GM21526 (cell line): ENCODE measurements around the gene PEX26.
"Not testable (repeated sequence)": the region's sequence is repeated elsewhere in the genome, so short reads cannot be mapped to it uniquely, and the experiment has no call there.

Experiments
- ATAC-seq: cut with Tn5 transposase; IDR thresholded peaks from one replicate; pipeline ENCODE4 v1.9.1; 2021; ENCODE audit warnings: moderate library complexity; ENCODE audit not compliant: unreplicated experiment, low FRiP score

Gene PEX26

DNA sequence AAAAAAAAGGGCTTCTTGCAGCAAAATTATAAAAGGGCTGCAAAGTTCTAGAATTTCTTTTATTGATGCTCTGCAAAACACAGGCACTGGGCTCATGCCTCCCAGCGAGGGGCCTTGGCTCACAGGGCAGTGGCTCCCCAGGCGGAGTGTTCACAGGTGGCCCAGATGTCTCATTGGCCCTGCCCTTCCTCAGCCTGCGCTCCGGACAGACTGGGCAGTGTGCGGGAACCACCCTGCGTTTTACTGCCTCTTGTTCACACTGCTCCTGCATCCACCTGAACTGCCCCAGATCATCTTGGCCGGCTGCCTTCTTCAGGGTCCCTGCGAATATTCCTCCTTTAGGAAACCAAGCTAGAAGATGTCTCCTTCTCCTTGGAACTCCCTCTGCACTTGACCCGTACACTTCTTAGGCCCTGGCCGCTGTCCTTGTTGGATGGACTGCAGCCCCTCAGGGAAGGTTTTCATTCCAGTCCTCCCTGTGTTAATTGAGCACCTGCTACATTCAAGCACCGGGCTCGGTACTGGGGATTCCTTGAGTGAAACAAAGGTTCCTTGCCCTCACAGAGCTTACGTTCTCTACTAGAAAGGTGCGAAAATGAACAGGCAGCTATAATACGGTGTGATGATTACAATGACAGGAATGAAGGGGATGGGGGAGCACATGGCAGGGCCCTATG is 37.3 kb downstream of the PEX26 start:
- ATAC-seq: no peak

DNA sequence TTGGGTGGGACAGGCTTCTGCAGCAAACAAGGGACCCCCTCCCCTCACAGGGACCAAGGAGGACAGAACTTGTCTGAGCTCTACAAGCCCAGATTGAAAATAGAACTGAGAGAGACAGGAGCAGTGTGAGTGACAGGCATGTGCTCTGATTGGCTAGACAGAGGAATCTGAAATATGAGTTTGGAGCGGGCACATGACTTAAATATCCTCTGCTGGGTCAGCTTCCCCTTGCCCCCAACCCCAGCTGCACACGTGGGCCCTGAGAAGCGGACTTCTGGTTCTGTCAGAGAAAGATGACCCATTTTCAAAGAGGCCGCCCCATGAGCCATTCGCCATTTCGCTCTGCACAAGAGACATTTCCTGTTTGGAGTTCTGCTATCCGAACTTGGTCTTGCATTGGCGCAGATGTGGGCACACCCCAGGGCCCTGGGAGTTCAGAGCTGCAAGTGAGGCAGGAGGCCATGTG is 38.1 kb downstream of the PEX26 start:
- ATAC-seq: no peak

DNA sequence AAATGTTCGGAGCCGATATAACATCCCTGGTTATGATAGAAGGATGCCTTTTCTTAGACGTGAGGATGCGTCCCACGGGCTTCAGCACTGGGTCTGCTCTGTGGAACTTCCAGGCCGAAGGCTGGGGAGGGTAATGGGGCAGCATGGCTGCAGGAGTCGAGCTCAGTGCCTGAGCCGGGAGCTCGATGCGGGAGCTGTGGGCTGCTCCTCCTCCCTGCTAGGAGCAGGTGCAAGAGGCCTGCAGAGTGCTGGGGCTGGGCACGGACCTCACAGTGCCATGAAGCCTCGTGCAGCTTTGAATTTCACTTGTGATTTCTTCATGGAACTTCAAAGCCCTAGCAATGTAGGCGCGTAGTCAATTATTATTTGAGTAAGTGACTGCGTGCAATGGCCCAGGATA is 38.8 kb downstream of the PEX26 start:
- no peak for ATAC-seq

DNA sequence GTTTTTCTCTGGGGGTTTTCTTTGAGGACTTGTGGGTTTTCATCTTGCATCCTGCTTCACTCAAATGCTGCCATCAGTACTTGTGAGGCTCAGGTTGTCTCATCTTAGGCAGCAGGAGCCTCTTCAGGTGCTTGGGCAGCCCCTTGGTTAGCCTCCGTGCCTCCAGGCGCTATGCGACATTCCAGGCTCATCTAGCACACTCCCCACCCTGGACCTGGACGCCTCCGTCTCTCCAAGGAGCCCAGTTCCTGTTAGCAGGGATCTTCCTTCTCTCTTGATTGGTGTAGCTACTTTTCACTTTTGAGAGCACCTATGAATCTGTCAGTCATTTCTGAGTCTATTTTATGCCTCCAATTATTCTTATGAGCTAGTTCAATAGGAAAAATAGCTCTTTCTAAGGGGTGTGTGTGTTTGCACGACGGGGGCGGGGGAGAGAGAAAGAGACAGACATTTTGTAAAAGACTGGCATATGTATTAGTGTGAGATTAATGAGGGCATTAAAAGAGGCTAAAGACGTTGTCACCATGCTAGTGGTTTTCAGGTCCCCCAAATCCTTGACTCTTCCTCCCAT is 40.6 kb downstream of the PEX26 start:
- ATAC-seq: no peak

DNA sequence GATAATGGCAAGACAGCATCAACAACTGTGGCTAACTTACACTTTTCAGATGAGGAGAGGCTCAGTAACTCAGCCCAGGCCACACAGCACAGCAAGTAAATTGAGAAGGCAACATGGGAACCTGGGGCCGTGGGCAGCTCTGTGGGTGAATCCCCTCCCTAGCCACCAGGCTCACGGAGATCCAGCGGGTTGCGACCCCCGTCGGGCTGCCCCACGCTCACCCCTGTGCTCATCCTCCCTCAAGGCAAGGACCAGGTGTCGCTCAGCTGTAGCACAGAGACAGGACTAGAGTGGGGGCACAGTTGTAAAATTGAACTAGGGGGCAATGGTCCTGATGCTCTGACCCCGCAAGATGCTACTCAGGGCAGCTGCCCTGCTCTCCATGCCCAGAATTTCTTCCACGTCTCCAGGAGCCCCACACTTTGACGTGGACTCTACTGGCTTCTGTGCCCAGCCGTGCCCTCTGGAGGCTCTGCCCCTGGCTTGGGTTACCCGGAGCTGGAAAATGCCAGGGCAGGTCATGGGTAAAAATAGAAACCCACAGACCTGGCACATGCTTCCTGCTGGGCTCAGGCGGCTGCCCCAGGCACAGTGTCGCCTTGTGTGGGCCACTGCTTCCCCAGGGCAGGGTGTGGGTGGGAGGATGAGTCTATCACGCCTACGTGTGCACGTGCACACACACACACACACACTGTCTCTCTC is 41.8 kb downstream of the PEX26 start:
- no peak for ATAC-seq

DNA sequence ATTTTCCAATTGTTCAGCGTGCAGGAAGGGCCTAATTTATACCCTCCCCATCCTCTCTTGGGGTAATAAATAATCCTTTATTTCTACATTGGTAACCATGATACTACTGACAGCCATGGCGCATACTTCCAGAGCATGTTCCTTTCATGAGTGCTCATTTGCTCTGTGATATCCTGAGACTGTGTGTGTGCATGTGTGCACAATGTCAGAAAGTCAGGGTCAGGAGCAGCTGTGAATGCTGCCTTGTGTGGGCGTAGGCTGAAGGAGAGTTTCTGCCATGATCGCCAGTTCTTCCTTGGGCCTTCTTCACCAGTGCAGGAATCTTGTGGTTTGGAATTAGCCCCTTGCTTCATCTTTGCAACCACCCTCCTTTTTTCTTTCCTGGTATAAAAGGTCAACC is 43.1 kb downstream of the PEX26 start:
- ATAC-seq: no peak

DNA sequence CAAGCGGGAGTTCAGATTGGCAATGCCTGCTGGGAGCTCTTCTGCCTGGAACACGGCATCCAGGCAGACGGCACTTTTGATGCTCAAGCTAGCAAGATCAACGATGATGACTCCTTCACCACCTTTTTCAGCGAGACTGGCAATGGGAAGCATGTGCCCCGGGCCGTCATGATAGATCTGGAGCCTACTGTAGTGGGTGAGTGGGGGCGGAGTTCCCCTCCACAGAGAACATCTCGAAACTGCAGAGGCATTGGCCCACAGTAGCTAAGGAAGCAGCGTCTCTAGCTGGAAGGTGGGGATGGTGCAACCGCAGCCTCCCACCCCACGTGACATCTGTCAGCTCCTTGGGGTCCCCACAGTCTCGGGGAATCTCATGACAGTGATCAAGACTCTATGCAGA is 43.7 kb downstream of the PEX26 start:
- no peak for ATAC-seq

DNA sequence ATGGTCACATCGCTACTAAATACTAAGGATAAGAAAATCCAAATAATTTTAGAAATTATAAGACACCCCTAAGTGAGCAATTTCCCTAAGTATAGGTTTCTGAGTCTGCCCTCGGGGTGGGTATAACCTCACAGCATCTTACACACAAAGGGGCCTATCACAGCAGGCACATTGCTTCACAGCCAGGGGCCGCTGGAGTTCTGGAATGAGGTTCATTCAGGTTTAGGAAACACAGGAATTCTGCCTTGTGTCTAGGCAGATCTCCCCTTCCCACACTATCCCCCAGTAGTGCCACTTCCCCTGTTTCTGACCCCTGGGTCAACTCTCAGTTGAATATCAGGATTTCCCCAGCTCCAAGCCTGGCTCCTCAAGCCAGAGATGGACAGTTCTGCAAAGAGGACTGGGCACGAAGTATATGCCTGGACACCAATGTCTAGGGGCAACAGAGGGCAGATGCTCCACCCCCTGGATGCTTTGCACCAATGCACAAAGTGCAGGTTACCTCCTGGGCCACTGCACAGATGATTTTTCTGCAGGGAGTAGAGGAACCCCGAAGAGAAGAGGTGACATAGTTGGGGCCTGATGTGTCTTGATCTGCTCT is 44.3 kb downstream of the PEX26 start:
- no peak for ATAC-seq

DNA sequence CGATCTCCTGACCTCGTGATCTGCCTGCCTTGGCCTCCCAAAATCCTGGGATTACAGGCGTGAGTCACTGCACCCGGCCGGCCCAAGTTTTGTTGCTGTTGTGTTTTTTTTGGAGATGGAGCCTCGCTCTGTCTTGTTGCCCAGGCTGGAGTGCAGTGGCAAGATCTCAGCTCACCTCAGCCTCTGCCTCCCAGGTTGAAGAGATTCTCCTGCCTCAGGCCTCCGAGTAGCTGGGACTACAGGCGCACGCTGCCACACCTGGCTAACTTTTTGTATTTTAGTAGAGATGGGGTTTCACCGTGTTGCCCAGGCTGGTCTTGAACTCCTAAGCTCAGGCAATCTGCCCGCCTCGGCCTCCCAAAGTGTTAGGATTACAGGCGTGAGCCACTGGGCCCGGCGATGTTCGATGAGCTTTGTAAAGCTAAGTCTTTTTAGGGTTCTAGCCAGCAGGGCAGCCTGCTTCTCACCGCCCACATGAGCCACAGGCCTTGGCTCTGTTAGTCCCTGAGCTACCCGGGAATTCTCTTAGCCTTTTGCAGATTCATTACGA is 45.8 kb downstream of the PEX26 start:
- not testable (repeated sequence) for ATAC-seq

DNA sequence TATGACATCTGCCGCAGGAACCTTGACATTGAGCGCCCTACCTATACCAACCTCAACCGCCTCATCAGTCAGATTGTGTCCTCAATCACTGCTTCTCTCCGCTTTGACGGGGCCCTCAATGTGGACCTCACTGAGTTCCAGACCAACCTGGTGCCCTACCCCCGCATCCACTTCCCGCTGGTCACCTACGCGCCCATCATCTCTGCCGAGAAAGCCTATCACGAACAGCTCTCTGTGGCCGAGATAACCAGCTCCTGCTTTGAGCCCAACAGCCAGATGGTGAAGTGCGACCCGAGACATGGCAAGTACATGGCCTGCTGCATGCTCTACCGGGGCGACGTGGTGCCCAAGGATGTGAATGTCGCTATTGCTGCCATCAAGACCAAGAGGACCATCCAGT is 48.8 kb downstream of the PEX26 start:
- no peak for ATAC-seq

DNA sequence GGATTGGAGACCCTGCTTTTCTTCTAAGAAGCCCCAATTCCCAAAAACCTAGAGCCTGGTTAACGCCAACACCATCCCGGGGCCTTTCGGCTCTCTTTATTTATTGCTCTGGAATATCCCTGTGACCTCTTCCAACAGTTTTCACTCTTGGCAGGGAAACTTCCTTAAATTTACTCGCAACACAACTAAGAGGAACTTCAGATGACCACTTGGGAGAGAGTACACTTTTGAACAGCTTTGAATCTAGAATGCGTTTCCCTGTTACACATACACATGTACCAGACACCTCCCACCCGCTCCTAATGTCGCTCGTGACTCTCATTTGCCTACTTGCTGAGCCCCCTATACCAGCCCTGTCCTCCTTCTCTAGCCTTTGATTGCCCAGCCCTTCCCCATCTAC is 52.2 kb downstream of the PEX26 start:
- no peak for ATAC-seq

DNA sequence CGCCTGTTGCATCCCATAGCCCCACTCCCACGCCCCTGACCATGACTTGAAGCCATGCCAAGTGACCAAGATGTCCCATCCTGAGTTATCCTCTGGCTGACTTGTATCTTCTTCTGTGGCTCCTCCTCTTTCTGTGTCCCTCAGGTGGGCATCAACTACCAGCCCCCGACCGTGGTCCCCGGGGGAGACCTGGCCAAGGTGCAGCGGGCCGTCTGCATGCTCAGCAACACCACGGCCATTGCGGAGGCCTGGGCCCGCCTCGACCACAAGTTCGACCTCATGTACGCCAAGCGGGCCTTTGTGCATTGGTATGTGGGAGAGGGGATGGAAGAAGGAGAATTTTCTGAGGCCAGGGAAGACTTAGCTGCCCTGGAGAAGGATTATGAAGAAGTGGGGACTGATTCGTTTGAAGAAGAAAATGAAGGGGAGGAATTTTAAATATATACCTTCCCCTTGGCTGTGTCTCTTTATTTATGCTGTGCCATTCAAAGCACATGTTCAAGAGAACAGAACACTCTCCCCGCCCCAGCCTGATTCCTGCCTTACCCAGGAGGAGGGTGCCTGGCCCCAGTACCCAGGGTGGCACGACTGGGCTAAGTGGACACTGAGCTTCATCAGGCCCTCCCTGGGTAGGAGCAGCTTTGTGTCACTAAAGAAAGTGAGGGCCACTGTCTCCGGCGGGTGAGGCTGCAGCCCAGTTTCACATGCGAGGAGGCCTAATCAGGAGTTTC is 53.1 kb downstream of the PEX26 start:
- ATAC-seq: no peak

DNA sequence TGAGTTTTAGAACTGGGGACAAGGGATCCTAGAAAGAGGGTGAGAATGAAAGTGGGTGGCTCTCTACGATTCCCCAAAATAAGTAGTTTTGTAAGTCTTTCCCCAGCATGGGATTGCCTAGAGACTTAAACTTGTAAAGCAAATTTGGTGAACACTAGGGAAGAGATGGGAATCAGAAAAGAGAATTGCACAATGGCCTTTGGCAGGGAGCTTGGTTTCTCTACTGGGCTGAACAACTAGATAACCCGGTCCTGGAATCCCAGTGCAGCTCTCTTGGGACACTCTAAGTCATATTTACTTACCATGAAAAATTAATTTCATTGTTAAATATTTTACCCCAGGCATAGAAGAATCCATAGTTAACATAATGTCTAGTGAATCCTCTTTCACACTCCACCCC is 55.7 kb downstream of the PEX26 start:
- no peak for ATAC-seq

DNA sequence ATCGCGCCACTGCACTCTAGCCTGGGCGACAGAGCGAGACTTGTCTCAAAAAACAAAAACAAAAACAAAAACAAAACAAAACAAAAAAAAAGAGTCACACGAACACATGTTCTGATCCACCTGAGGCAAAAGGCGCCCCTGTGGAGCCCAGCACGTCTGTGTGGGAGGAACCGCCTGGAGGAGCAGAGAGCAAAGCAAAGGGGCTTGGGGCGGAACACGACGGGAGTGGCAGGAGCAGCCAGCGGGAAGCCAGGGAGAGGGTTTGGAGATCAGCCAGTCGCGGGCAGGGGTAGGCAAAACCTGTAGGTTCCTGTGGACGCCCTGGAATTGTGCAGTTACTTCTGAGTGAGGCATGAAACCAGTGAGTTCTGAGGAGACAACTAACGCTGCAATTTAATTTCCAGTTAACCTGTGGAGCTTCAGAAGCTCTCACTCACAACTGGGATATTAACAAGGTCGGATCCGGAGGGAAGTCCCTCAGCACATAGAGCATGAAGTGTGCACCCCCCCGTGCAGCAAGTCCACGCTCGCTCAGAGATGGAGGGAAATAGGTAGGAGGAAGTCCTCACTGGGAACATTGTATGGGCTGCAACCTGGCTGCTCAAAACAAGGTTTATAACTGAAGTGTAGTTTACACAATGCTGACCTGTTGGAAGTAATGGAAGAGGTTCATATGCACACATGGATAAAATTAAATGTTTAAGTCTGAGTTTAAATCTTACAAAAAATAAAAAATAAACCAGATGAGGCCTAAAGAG is 59.0 kb downstream of the PEX26 start:
- no peak for ATAC-seq

DNA sequence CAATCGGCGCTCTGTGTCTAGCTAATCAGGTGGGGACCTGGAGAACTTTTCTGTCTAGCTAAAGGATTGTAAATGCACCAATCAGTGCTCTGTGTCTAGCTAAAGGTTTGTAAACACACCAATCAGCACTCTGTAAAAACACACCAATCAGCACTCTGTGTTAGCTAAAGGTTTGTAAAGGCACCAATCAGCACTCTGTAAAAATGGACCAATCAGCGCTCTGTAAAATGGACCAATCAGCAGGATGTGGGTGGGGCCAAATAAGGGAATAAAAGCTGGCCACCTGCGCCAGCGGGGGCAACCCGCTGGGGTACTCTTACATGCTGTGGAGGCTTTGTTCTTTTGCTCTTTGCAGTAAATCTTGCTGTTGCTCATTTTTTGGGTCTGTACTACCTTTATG is 63.2 kb downstream of the PEX26 start:
- not testable (repeated sequence) for ATAC-seq

DNA sequence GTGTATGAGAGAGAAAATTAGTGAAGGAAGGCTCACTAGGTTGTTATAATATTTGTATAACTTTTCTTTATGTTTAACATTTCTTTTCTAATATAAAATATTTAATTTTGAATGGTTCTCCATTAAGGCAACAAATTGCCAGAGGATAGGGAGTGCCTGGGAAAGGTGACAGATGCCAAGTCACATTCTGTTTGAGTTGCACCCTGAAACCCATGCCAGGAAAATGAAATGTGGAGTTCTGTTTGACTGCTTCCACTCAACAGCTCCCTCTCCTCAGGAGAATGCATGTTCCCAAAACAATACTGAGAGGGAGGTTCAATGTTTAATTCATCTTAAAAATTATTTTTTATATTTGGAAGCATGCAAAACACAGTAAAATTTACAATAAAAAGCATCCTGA is 66.3 kb downstream of the PEX26 start:
- ATAC-seq: no peak

DNA sequence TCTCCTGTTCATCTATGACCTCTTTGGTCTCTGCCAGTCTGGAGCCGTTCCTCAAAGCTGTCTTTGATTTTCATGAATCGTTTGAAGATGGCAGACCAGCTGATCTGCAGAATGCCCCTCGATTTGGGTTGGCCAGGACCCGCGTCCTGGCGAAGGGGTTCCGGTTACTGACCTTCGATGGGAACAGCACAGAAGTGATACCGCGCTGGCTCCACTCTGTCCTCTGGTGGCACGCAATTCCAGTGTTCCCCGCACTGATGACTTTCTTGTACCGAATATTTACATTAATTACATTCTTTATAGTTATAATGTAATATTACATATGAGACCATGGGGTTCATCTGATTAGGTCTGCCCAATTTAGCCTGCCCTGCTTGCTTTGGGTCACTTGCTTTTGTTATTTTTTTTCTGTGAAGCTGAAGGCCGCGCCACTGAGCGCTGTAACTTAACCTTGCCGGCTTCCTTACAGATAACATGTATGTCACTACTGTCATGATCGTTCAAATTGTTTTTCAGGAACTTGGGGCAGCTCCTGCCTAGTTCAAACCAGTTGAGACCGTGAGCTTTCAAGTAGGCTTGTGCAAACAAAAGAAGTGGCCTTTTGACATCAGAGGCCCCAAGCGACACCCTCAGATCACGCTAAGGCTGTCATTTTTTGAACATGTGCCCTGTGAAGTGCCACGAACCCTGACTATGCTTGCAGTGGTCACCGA is 68.0 kb downstream of the PEX26 start:
- ATAC-seq: no peak

DNA sequence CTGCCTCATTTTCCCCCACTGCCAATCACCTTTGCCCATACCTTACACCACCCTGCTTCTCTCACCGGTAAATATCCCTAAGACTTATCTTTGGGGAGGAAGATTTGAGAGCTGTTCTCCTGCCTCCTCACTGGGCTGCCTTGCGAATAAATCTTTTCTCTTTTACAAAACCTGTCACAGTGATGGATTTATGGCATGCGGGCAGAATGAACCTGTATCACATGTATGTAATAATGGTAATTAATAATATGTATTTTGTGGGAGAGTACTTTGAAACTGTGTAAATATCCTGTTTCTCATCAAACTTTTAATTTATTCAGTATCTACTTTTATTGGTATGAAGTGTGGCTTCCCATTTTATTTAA is 68.6 kb downstream of the PEX26 start:
- no peak for ATAC-seq

DNA sequence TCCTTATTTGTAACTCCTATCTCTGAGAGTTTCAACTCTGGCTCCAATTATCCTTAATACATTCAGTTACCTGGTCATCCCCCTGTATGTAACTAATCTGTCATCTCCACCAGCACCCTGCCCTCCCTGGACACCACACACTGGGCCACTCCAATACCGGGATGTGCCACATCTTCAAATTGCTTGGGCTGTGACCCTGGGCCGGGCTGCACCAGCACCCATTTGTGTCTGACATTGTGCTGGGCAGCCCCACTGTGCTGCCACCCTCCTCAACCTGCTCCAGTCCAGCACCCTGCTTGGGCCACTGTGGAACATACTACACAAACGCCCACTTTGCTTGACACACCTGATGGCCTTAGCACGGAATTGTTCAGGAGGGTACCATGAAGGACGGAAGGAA is 70.0 kb downstream of the PEX26 start:
- ATAC-seq: no peak
